Activated CD4-positive, alpha-beta T cell treated with anti-CD3 and anti-CD28 coated beads for 1 hour (primary cell): ENCODE data around the gene POLR3E.
"Not testable (repeated sequence)": the region's sequence is repeated elsewhere in the genome, so short reads cannot be mapped to it uniquely, and the experiment has no call there.

Experiments
- DNase-seq: peaks from one replicate; pipeline ENCODE4 v3.0.0-alpha.2; 2020

POLR3E gene

GRCh38 chr16:22337045-22337444 lies 39.8 kb downstream of the POLR3E start:
- no peak for DNase-seq

- no peak for DNase-seq
These were observed 40.8 kb downstream of the POLR3E start for GRCh38 chr16:22337849-22338635.

- no peak for DNase-seq
These were observed 43.7 kb downstream of the POLR3E start for GRCh38 chr16:22340945-22341344.

GRCh38 chr16:22342082-22342481 lies 44.9 kb downstream of the POLR3E start:
- no peak for DNase-seq

- DNase-seq, result no peak
These were observed 49.3 kb downstream of the POLR3E start for GRCh38 chr16:22346483-22346882.

- DNase-seq, result no peak
These were observed 50.1 kb downstream of the POLR3E start for GRCh38 chr16:22347100-22347820.

- no peak for DNase-seq
These were observed 51.1 kb downstream of the POLR3E start for GRCh38 chr16:22348291-22348690.

- DNase-seq, result not testable (repeated sequence)
These were observed 53.8 kb downstream of the POLR3E start for GRCh38 chr16:22351017-22351416.

GRCh38 chr16:22352140-22352539 lies 54.9 kb downstream of the POLR3E start:
- no peak for DNase-seq

GRCh38 chr16:22352723-22353122 lies 55.5 kb downstream of the POLR3E start:
- DNase-seq, result no peak

- no peak for DNase-seq
These were observed 56.1 kb downstream of the POLR3E start for GRCh38 chr16:22353191-22353919.

GRCh38 chr16:22353933-22354541 lies 56.8 kb downstream of the POLR3E start:
- no peak for DNase-seq

GRCh38 chr16:22355487-22355908 lies 58.3 kb downstream of the POLR3E start:
- DNase-seq, result no peak

GRCh38 chr16:22356930-22357634 lies 59.9 kb downstream of the POLR3E start:
- DNase-seq, result no peak

- DNase-seq, result no peak
These were observed 60.4 kb downstream of the POLR3E start for GRCh38 chr16:22357635-22357971.

- DNase-seq, result no peak
These were observed 60.8 kb downstream of the POLR3E start for GRCh38 chr16:22358000-22358399.

GRCh38 chr16:22359679-22360078 lies 62.5 kb downstream of the POLR3E start:
- DNase-seq, result no peak

- no peak for DNase-seq
These were observed 63.9 kb downstream of the POLR3E start for GRCh38 chr16:22360963-22361659.

GRCh38 chr16:22364241-22364640 lies 67.0 kb downstream of the POLR3E start:
- DNase-seq, result no peak

- DNase-seq, result no peak
These were observed 69.2 kb downstream of the POLR3E start for GRCh38 chr16:22366371-22366770.

- no peak for DNase-seq
These were observed 69.7 kb downstream of the POLR3E start for GRCh38 chr16:22366889-22367288.
